ENCODE data around the gene HCRTR1.

GRCh38 chr1:31587720-31588423, 29.6 kb upstream of the HCRTR1 start:
- TF ChIP-seq POLR2A (IDR thresholded peaks at IDR 0.05) (no peak), CTCF (IDR thresholded peaks at IDR 0.05 in 4 of 5, conservative IDR thresholded peaks at IDR 0.05 in 1 of 5) (peak; percentile 24 to 64 (median 50))
